ENCODE measurements around the gene IL12A.

Gene IL12A

GRCh38 chr3:159991591-159991990, 3.0 kb downstream of the IL12A start:
- no peak for DNase-seq

GRCh38 chr3:159992589-159992988, 4.0 kb downstream of the IL12A start:
- DNase-seq, result no peak

DNA sequence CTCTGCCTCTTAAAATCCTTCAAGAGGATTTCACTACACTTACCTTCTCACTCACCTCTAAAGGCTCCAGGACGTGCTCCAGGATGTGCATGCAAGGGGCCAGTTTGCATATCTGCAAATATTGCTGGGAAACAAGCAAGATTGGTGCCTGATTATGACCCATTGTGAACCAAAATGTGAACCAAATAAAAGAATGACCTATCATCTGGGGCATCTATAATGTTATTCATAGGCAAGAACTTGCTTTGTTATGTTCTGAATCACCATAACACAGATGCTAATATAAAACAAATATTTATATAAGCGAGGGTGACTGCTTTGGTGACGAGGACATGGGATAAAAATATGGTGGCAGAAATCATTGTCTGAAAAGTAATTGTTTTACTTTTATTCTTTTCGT, 5.5 kb downstream of the IL12A start:
- no peak for DNase-seq

DNA sequence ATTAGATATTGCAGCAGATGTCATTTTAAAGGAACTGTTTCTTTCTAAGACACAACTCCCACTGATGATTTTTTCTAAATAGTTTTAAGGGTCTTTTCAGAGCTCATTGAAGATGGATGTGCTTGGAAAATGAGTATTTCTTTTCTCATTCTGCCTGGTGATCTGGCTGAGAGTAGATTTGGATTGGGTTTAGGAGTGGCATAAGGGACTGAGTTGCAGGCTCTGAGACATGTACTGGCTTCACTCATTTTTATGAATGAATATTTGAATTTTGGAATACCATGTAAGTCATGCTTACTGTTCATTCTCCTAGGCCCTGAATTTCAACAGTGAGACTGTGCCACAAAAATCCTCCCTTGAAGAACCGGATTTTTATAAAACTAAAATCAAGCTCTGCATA, 6.5 kb downstream of the IL12A start:
- DNase-seq, result no peak

- no peak for DNase-seq
These were observed 7.4 kb downstream of the IL12A start for GRCh38 chr3:159996018-159996417.

- DNase-seq, result no peak
These were observed 8.3 kb downstream of the IL12A start for GRCh38 chr3:159996959-159997358.

DNA sequence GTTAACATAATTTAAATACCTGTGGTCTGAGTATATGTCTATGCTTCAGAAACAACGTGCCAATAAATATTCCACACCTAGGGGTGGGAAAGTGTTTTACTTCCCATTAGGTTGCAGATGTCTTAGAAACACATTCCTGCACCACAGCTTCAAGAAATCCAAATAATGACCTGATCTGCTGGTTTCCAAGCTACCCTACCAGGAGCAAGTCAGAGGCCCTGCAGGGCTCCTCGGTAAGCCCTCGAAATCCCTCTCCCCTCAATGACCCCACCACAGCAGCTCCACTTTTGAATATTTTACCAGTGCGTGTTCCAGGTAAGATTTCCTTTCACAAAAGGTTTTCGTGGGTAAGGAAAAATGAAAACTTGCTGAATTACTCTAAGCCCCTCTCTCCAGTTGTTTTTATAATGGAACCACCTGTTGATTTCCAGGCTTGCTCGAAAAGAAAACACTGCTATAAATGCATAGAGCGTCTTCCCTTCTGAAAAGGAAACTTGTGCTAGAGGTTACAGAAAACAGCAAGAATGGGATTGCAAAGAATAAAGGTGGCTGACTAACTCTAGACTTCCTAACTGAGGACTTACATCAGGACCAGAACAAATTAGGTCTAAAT, 12.6 kb downstream of the IL12A start:
- DNase-seq, result no peak

DNA sequence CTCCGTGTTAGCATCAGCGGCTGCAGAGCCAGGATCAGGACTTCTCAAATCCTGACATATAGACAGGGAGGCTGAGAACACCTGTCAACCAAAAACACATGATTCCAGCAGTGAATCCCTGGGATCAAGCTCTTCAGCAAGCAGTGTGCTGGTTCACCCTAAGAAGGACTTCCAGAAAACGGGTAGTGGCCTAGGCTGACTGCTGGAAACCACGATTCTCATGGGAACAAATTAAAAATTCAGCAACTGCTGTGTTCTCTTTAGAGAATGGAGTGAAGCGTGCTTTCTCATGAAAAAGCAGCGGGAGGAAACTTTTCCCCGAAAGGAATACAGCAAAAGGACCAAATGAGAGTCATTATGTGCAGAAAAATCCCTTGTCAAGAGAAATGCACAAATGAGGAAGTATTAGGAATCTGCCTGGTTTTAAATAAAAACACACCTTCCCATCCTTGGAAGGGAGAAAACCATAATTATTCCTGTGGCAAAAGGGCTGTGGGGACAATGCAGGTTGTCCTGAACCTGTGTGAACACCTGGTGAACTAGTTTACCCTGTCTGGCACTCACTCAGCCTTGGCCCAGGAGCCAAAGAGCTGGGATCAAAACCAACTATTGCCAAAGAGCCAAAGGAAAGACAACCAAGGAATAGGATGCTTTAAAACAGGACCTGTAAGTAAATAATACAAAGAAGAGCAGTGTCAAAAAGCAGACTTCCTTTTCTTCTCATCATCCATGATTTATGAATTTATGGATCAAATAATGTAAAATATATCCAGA, 13.4 kb downstream of the IL12A start:
- DNase-seq, result no peak

DNA sequence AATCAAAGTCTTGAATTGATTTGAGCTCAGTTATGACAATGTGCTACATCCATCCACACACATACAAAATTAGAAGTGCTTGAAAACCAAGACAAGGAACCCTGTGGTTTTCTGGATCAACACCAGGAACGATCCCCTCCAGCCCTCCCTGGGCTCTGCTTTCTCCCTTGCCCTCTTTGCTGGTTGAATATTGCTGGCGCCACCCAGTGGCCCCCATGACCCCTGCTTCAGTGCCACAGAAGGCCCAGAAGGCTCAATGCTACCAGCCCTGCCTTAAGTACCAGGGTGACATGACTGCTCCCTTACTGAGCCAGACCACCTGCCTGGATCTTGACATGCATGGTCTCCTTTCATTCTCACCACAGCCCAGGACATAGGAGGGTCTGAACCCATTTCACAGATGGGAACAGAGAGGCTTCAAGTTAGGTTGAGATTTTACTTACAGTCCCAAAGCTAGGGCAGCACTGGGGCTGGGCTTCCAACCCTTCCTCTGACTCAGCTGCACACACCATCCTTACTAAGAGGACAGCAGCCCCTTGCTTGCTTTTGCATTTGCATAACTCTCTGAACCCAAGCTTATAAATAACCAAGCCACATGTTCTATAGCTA, 15.0 kb downstream of the IL12A start:
- peak; percentile 51 for DNase-seq

- no peak for DNase-seq
These were observed 16.4 kb downstream of the IL12A start for GRCh38 chr3:160005004-160005403.

GRCh38 chr3:160006282-160007163, 17.9 kb downstream of the IL12A start:
- peak; percentile 62 for DNase-seq

GRCh38 chr3:160008961-160009360, 20.3 kb downstream of the IL12A start:
- no peak for DNase-seq

GRCh38 chr3:160009525-160009924, 20.9 kb downstream of the IL12A start:
- no peak for DNase-seq

GRCh38 chr3:160010578-160010977, 21.9 kb downstream of the IL12A start:
- DNase-seq, result no peak

GRCh38 chr3:160012108-160012507, 23.5 kb downstream of the IL12A start:
- no peak for DNase-seq

GRCh38 chr3:160016972-160017371, 28.3 kb downstream of the IL12A start:
- no peak for DNase-seq

DNA sequence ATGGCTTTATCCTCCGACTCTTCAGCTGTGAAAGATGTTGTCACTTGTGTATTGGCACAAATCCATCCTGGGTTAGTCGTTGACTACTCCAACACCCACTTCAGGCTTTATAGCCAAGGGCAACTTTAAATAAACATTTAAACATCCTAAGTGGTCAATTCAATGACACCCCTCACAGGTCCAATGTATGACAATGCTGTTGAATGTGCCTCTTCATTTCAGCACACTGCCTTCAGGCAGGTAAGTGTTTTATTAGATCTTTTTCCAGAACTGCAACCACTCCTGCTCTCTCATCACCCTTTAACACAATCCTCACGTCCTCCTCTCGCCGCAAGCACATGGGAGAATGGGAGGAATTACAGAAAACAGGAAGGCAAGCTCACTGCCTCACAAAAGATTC, 30.3 kb downstream of the IL12A start:
- DNase-seq, result no peak

GRCh38 chr3:160020057-160020711, 31.5 kb downstream of the IL12A start:
- no peak for DNase-seq

GRCh38 chr3:160022068-160022467, 33.4 kb downstream of the IL12A start:
- no peak for DNase-seq

DNA sequence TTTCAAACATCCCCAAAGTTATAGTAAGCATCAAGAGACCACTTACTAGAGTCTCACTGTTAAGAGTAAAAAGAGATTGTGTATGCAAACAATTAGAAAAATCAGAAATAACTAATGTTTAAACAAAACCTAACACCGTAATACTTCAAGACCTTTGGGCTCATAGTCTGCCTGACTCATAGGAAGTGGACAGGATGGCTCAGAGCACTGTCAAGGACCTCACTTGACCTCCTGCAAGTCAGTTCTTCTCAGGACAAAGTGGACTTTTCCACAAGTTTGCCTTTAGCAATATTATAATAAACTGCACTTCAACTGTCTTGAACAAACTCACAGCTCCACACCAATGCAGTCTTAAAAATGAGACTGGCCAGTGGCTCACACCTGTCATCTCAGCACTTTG, 34.8 kb downstream of the IL12A start:
- DNase-seq, result no peak

GRCh38 chr3:160027541-160028195, 39.0 kb downstream of the IL12A start:
- no peak for DNase-seq

GRCh38 chr3:160035757-160036156, 47.1 kb downstream of the IL12A start:
- no peak for DNase-seq

Data from right forelimb (tissue), 1 donor.